Femur (tissue), 1 donor: ENCODE data around the gene SH3RF3.

Source experiments
- DNase-seq: peaks from one replicate; pipeline ENCODE4 v3.0.0-alpha.2; 2017

The SH3RF3 gene

GRCh38 chr2:109460553-109461324, 331.7 kb downstream of the SH3RF3 start:
- DNase-seq = peak; percentile 10

DNA sequence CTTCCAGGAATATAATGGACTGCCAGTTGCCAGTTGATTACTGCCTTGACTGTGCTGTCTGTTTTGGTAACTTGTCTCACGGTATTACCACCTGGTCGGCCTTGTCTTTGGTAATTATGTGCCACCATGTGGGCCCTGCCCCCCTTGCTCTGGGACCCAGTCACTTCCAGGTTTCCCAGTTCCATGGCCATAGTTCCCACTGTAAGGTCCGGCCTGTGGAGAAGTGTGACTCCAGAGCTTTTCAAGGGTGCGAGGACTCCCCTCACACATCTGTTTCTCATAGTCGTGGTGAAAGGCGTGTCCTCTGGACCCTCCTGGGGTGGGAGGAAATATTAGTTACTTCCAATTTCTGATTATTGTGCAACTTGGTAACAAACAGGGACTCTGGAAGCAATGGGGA, 334.2 kb downstream of the SH3RF3 start:
- peak; percentile 4 for DNase-seq

DNA sequence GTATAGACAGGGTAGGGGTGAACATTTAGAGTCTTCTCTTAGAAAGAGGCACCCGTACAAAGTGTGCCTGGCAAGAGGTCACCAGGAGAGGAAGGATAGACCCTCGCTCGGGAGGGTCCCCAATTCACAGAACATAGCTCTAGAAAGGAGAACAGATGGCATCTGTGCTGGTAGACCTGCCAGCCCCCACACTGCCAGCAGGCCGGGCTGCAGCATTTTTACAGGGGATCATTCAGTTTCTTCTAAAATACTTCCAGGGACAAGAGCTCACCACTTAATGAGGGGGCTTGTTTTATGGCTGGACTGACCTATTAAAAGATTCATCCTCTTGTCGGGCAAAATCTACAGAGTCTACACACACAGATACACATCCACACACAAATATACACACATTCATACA, 334.9 kb downstream of the SH3RF3 start:
- peak; percentile 1 for DNase-seq

GRCh38 chr2:109466674-109467575, 337.9 kb downstream of the SH3RF3 start:
- peak; percentile 55 for DNase-seq

- DNase-seq = no peak
Measured at GRCh38 chr2:109467701-109468100, 338.7 kb downstream of the SH3RF3 start.

GRCh38 chr2:109468893-109469292, 339.9 kb downstream of the SH3RF3 start:
- DNase-seq = no peak

- no peak for DNase-seq
Measured at GRCh38 chr2:109471658-109472057, 342.7 kb downstream of the SH3RF3 start.

DNA sequence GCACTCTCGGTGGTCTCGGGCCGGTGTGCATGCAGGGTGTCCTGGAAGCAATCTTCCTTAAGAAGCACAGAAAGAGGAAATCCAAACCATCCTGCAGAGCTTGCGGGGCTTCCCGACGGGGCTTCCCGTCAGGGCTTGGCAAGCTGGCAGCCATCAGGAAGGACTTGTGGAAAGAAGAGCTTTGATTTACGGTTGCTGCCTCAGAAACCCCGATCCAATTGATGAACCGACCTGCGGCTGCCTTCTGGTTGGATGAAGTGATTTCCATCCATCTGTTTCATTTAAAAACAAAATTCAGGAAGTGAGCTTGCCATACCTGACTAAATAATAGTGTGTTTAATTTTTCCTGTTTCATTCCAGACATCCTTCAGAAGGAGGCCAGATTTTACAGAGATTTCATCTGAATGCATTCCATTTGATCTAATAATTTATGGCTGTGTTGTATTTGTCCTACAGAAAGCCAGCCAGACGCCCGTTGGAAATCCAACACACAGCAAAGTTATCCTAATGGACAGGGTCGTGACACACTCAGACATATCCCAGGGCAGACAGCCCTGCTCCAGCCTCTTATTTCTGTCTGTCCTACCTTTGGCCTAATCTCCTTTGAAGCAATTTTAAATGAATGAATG, 343.4 kb downstream of the SH3RF3 start:
- DNase-seq = no peak

GRCh38 chr2:109472974-109473373, 344.0 kb downstream of the SH3RF3 start:
- DNase-seq = no peak

GRCh38 chr2:109473616-109474318, 344.8 kb downstream of the SH3RF3 start:
- no peak for DNase-seq

GRCh38 chr2:109474319-109474825, 345.4 kb downstream of the SH3RF3 start:
- no peak for DNase-seq

DNA sequence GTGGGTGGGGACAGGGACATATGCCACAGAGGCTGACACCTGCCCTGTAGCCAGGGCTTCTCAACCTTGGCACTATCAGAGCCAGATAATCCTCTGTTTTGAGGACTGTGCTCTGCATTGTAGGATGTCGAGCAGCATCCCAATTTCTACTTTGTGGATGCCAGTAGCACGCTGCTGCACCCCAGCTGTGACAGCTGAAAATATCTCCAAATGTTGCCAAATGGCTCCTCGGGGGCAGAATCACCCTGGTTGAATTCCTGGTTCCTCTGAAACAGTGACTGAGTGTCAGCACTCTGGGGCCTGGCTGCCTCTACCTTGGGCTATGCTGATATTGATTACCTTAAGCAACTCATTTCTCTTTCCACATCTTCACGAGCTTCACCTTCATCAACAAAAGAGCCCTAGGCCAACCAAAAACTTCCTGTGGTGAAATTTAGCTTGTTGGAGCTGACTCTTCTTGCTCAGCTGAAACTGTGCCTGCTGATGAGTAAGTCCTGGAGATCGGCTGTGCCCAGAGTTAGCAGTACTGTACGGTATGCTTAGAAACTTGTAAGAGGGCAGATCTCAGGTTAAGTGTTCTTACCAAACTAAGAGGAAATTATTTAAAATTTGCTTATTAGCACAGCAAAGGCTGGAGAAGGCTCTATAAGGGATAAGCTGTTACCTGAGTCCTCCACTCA, 346.7 kb downstream of the SH3RF3 start:
- DNase-seq = no peak

DNA sequence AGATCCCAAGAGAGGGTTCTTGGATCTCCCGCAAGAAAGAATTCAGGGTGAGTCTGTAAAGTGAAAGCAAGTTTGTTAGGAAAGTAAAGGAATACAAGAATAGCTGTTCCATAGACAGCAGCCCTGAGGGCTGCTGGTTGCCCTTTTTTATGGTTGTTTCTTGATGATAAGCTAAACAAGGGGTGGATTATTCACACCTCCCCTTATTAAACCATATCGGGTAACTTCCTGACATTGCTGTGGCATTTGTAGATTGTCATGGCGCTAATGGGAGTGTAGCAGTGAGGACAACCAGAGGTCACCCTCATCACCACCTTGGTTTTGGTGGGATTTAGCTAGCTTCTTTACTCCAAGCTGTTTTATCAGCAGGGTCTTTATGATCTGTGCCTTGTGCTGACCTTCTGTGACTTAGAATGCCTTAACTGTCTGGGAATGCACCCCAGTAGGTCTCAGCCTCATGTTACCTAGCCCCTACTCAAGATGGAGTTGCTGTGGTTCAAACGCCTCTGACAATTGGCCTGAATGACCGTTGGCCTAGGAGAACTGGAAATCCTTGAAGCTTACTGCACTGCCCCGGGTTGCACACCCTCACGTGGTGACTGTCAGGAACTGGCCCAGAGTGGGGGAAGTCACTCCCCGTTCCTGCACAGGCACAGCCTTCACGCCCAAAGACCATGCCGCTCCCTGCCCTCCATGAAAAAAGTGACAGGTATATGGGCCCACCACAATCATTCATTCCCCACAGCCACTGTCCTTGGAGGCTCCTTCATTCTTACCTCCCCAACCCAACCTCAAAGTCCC, 347.8 kb downstream of the SH3RF3 start:
- no peak for DNase-seq

- no peak for DNase-seq
Measured at GRCh38 chr2:109478906-109479493, 350.0 kb downstream of the SH3RF3 start.

DNA sequence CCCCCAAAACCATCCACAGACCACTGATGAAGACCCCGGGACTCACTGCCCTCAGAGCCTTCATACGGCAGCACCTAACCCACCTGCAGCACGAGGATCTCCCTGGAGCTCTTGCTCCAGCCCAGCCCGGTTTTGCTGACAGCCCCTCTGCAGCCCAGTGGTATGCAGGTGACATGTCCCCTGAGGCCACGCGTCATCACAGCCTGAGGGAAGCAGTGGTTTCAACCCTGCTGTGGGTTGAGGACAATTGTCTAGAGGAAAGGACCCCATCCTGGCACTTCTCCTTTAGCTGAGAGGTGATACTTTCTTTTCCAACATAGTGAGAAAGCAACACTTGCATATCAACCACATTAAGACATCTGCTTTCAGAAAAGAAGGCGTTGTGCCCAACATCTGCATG, 350.8 kb downstream of the SH3RF3 start:
- no peak for DNase-seq

DNA sequence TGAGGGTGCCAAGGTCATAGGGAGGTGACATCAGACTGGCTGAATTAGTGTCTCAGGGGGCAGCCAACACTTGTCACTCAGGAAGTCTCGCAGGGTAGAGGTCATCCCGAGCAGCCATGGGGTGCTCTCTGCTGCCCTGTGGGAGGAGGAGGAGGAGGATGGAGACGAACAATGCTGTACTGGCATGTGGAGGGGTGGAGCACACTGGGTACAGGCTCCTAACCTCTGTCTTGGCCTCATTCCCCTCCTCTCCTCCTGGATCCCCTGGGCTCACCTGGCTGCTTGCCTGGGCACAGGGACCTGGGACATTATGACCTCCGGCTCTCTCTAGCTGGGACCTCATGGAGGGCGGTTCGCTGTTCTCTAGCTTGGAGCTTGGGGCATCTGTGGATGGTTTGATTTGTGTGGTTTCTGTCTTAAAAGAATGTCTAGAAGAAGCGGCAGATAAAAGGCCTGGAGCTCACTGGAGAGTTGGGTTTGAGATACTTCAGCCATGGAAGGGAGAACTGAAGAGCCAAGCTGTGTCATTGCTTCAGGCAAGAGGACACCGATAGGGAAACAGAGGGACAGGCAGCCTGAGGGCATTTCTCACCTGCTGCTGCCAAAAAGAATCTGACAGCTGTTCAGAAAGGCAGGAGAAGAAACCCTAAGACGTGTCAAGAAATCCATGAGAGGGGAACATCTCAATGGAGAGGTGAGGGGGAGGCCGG, 351.6 kb downstream of the SH3RF3 start:
- no peak for DNase-seq

DNA sequence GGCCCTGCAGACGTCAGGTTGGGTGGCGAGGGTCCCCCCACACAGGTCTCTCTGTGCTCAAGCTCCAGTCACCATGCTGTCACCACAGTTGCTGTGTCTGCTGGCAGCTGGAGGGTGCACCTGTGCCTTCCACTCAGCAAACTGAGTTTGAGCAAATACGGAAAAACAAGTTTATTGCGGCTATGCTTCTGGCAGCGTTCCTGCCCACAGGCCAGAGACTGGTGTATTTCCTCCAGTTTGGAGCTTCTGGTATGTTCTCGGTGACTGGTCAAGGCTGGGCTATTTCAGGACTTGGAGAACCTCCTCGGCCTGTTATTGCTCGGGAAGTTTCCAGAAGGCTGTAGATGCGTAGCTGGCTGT, 352.2 kb downstream of the SH3RF3 start:
- peak; percentile 58 for DNase-seq

- DNase-seq = no peak
Measured at GRCh38 chr2:109481599-109481998, 352.6 kb downstream of the SH3RF3 start.

DNA sequence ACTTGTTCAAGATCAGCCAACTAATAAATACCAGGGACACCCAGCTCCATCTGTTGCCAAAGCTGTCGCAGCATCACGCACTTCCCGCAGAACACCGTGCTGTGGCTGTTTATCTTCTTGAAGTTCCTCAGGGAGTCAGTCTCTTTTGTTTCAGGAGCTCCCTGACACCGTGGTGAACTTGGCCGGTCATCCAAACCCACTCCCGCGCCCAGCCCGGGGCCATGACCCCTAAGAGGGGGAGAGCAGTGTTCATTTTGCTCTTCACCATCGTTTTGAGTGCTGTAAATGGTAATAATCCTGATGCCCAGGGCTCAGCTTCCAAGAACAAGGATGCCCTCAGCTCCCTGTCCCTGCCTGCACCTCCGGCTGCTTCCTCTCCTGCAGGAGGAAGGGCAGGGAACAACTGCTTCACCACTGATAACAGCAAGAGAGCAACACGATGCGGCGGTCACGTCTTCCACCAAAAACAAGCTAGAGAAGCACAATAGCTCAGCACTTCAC, 353.4 kb downstream of the SH3RF3 start:
- no peak for DNase-seq
